Ovary (tissue), 9 donors: ENCODE results near the gene ANO6. TPM values are rescaled to one million over a fixed set of nuclear protein-coding genes. Genes with fewer than 3 reads are reported as not detected.

Experiments used
- DNase-seq, 5 donors: peaks; one replicate each; pipeline ENCODE4 v3.0.0-alpha.2; 2019 to 2020
- H3K27ac ChIP-seq, 2 donors: fragments of 200-600 bp; one replicate each; pipeline versions ENCODE4 v1.5.1 to v1.8.0; 2019 to 2022
- H3K27me3 ChIP-seq: fragments of 200-600 bp; one replicate; pipeline ENCODE4 v1.8.0; 2022
- H3K36me3 ChIP-seq: fragments of 200-600 bp; sonication (generic); one replicate; pipeline ENCODE4 v1.5.1; 2019
- H3K4me1 ChIP-seq: one replicate; pipeline ENCODE4 v1.8.1; 2013; ENCODE audit warnings: mild to moderate bottlenecking, moderate library complexity; ENCODE audit not compliant: insufficient read depth
- H3K4me3 ChIP-seq: fragments of 200-600 bp; sonication (generic); one replicate; pipeline ENCODE4 v1.5.1; 2017
- H3K9me3 ChIP-seq, 2 donors: fragments of 200-600 bp in 1 of 2; sonication (generic) in 1 of 2; one replicate each; pipeline versions ENCODE4 v1.5.1 to v1.8.1; 2013 to 2019; ENCODE audit warnings: mild to moderate bottlenecking in 1 of 2, moderate library complexity in 1 of 2
- EP300 ChIP-seq: sonication (generic); formaldehyde crosslinking; IDR thresholded peaks from one replicate; pipeline ENCODE4 v1.6.1; 2017; ENCODE audit warnings: antibody characterized with exemption
- POLR2A ChIP-seq: fragments of 450-650 bp; IDR thresholded peaks from one replicate; pipeline ENCODE4 v1.6.1; 2017; ENCODE audit warnings: antibody characterized with exemption, mild to moderate bottlenecking, moderate library complexity
- WGBS, 3 donors: extraction: QIAGEN DNeasy Blood & Tissue Kit in 1 of 3; methylation state at CpG; one replicate each; pipeline versions ENCODE4 v1.1.5 to v1.1.7; 2013 to 2017; 5-methylcytosine and 5-hydroxymethylcytosine counted together
- intact Hi-C, 4 donors: fragments of 100-400 bp; cut with DNase I; formaldehyde crosslinking; loops; one replicate each; pipeline versions ENCODE4 v1.11.0 to v1.15.1; 2022 to 2023
- polyA plus RNA-seq, 2 donors: library from polyadenylated mRNA; stranded (reverse); fragments of 200-250 nt in 1 of 2; fragments of 350-450 nt in 1 of 2; fragmentation: Illumina TruSeq in 1 of 2; extraction: RNeasy Lipid Tissue Mini Kit (QIAGEN cat#74804) in 1 of 2; gene quantifications; one replicate each; pipeline ENCODE4 v1.2.3, GENCODE V29; 2013 to 2014
- total RNA-seq, 7 donors: library from RNA; depleted of rRNA in 2 of 7; stranded (reverse); fragments of >200 nt in 2 of 7; fragmentation: NEBNext Ultra II Directional in 3 of 7; extraction: Animal tissue kit (Norgen Biotek cat#: 25700) in 3 of 7; gene quantifications; one replicate each; pipeline versions ENCODE4 v1.1.0 to v1.2.4, GENCODE V29; 2016 to 2023
- TF ChIP-seq, protein P1 (sequence below), 3 donors: fragments of 450-650 bp in 2 of 3; fragments of 200-600 bp in 1 of 3; IDR thresholded peaks; one replicate each; pipeline versions ENCODE4 v1.5.1 to v1.8.0; 2016 to 2022; ENCODE audit warnings: antibody characterized with exemption in 3 of 3, mild to moderate bottlenecking in 1 of 3
- donor health status: DM: no; HTN: no; CAD: no; lungs with moderate emphysema.
- donor health status: DM: no; HTN: no; CAD: no.
- donor health status: Bipolar disorder and iron deficiency.
- donor health status: DM: yes; HTN: yes; CAD: no.
- donor health status: DM: no; HTN: no; CAD: no.
- donor health status: DM: yes; HTN: yes; CAD: no.

ANO6 gene
- total and polyA plus RNA-seq, 9 donors: 38.8 to 88.5 (median 63.2) TPM

GRCh38 chr12:45326358-45326975 lies 110.6 kb downstream of the ANO6 start:
- peaks cover 5% of the 10 kb centered on the region for H3K4me1 ChIP-seq
- no peaks in the 10 kb centered on the region for H3K27me3 ChIP-seq
- no peaks in the 10 kb centered on the region for H3K36me3 ChIP-seq
- H3K4me3 ChIP-seq: no peak overlapping the region
- intact Hi-C loops: no loop called here
- no peaks in the 10 kb centered on the region for H3K9me3 ChIP-seq
- DNase-seq: no peak
- TF ChIP-seq POLR2A (no peak), EP300 (no peak)
- TF ChIP-seq, protein P1, sequence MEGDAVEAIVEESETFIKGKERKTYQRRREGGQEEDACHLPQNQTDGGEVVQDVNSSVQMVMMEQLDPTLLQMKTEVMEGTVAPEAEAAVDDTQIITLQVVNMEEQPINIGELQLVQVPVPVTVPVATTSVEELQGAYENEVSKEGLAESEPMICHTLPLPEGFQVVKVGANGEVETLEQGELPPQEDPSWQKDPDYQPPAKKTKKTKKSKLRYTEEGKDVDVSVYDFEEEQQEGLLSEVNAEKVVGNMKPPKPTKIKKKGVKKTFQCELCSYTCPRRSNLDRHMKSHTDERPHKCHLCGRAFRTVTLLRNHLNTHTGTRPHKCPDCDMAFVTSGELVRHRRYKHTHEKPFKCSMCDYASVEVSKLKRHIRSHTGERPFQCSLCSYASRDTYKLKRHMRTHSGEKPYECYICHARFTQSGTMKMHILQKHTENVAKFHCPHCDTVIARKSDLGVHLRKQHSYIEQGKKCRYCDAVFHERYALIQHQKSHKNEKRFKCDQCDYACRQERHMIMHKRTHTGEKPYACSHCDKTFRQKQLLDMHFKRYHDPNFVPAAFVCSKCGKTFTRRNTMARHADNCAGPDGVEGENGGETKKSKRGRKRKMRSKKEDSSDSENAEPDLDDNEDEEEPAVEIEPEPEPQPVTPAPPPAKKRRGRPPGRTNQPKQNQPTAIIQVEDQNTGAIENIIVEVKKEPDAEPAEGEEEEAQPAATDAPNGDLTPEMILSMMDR (IDR thresholded peaks at IDR 0.05): no peak
- WGBS, 3 donors: 62 to 74% (median 65%) methylated on average over 3 of the region's 3 CpGs
- H3K27ac ChIP-seq: no peak overlapping the region

GRCh38 chr12:45327823-45328383 lies 112.0 kb downstream of the ANO6 start:
- intact Hi-C loops: no loop called here
- Histone ChIP-seq H3K9me3 (no peaks in the 10 kb centered on the region), H3K27ac (no peak overlapping the region), H3K4me1 (peaks cover 7% of the 10 kb centered on the region), H3K4me3 (no peak overlapping the region), H3K36me3 (no peaks in the 10 kb centered on the region), H3K27me3 (no peaks in the 10 kb centered on the region)
- WGBS, 3 donors: 91 to 95% (median 94%) methylated on average over 2 of the region's 2 CpGs
- DNase-seq: no peak
- no peak for TF ChIP-seq POLR2A
- TF ChIP-seq EP300: no peak
- TF ChIP-seq, protein P1 (IDR thresholded peaks at IDR 0.05): no peak

DNA sequence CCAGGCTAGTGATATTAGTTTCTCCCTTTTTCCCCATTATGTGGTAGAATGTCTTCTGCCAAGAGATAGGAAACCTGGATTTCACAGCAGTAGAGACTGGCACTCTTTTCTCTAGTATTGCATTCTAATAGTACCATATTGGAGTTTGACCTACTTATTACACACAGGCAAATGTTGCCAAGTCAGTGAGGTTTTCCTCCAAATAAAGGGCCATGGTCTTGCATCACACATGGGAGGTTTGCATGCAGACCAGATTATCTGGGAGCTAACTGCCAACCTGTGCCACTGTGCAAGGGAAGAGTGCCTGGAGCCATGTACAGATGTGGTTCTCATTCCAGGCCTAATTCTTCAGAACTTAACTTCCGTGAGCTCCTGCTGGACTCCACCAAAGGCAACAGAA lies 113.3 kb downstream of the ANO6 start:
- Histone ChIP-seq H3K4me1 (peaks cover 7% of the 10 kb centered on the region), H3K4me3 (no peak overlapping the region), H3K9me3 (no peaks in the 10 kb centered on the region), H3K36me3 (no peaks in the 10 kb centered on the region), H3K27ac (no peak overlapping the region), H3K27me3 (no peaks in the 10 kb centered on the region)
- 98 to 100% (median 100%) methylated on average over 1 of the region's 1 CpG for WGBS, 3 donors
- intact Hi-C loops: no loop called here
- DNase-seq: no peak
- TF ChIP-seq POLR2A: no peak
- TF ChIP-seq EP300: no peak

DNA sequence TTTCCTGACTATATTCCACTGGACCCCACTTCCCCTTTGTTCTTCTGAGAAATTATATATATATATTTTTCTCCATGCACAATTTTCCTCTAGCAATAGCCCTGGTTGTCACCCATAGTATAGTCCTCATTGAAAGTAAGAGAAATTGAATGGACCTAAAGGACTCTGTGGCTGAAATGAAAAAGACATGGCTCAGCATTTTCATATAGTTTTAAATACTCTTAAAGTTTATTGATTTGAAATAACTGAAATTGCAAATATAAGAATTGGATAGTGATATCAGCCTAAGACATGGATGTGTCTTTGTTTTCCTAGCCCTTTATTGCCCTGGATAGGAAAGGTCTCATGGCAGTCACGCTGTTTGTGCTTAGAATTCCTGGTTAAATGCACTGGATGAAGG lies 113.8 kb downstream of the ANO6 start:
- Histone ChIP-seq H3K4me3 (no peak overlapping the region), H3K9me3 (no peaks in the 10 kb centered on the region), H3K27ac (no peak overlapping the region), H3K36me3 (no peaks in the 10 kb centered on the region), H3K27me3 (no peaks in the 10 kb centered on the region), H3K4me1 (peaks cover 7% of the 10 kb centered on the region)
- intact Hi-C loops: no loop called here
- DNase-seq: no peak
- TF ChIP-seq EP300 (no peak), POLR2A (no peak)
- TF ChIP-seq, protein P1 (IDR thresholded peaks at IDR 0.05): no peak
- 94 to 99% (median 95%) methylated on average over 1 of the region's 1 CpG for WGBS, 3 donors

GRCh38 chr12:45331552-45331951 lies 115.7 kb downstream of the ANO6 start:
- Histone ChIP-seq H3K36me3 (no peaks in the 10 kb centered on the region), H3K9me3 (no peaks in the 10 kb centered on the region), H3K27me3 (no peaks in the 10 kb centered on the region), H3K4me1 (peaks cover 4% of the 10 kb centered on the region), H3K4me3 (no peak overlapping the region), H3K27ac (no peak overlapping the region)
- intact Hi-C loops: no loop called here
- WGBS, 3 donors: 51 to 55% (median 52%) methylated on average over 2 of the region's 2 CpGs
- DNase-seq: no peak
- TF ChIP-seq, protein P1 (IDR thresholded peaks at IDR 0.05): no peak
- TF ChIP-seq EP300 (no peak), POLR2A (no peak)
